Type B pancreatic cell (in vitro differentiated cells): Measurements from ENCODE around the gene RRBP1. TPM values are rescaled to one million over a fixed set of nuclear protein-coding genes. Genes with fewer than 3 reads are reported as not detected.

Source experiments
- DNase-seq: peaks from one replicate; pipeline ENCODE4 v3.0.0; 2021; ENCODE audit warnings: mixed read lengths; ENCODE audit not compliant: unreplicated experiment; ENCODE audit errors: extremely low spot score
- H3K27ac Mint-ChIP-seq: 2 replicates; pipeline ENCODE4 v1.8.0; 2021; ENCODE audit warnings: mild to moderate bottlenecking, mixed read lengths
- H3K27me3 Mint-ChIP-seq: 2 replicates; pipeline ENCODE4 v1.8.0; 2021; ENCODE audit warnings: mixed read lengths
- H3K36me3 Mint-ChIP-seq: 2 replicates; pipeline ENCODE4 v1.8.0; 2021; ENCODE audit warnings: mixed read lengths
- H3K4me1 Mint-ChIP-seq: one replicate; pipeline ENCODE4 v1.8.0; 2021; ENCODE audit warnings: mixed read lengths; ENCODE audit not compliant: unreplicated experiment
- H3K4me3 Mint-ChIP-seq: 2 replicates; pipeline ENCODE4 v1.8.0; 2021; ENCODE audit warnings: mild to moderate bottlenecking, mixed read lengths
- H3K9me3 Mint-ChIP-seq: 2 replicates; pipeline ENCODE4 v1.8.0; 2021; ENCODE audit warnings: mixed read lengths
- CTCF ChIP-seq: fragments of 200-600 bp; sonication (generic); conservative IDR thresholded peaks from 2 replicates; pipeline ENCODE4 v1.5.0; 2021; ENCODE audit warnings: antibody characterized with exemption, mild to moderate bottlenecking
- total RNA-seq: library from RNA; stranded (reverse); gene quantifications from 2 replicates; pipeline ENCODE4 v1.2.1, GENCODE V29; 2021; ENCODE audit warnings: low replicate concordance

RRBP1 gene
- total RNA-seq, 1 donor from 2014 or later = 161 TPM

GRCh38 chr20:17602493-17602892, 79.5 kb downstream of the RRBP1 start:
- DNase-seq = no peak
- TF ChIP-seq CTCF = no peak
- Mint-ChIP-seq H3K4me3 (no peak overlapping the region), H3K27me3 (no peaks in the 10 kb centered on the region), H3K9me3 (no peaks in the 10 kb centered on the region), H3K27ac (no peak overlapping the region), H3K36me3 (peaks cover 33% of the 10 kb centered on the region), H3K4me1 (peaks cover 14% of the 10 kb centered on the region)

GRCh38 chr20:17601957-17602356, 80.1 kb downstream of the RRBP1 start:
- Mint-ChIP-seq H3K4me3 (no peak overlapping the region), H3K27ac (peak overlapping the region; percentile 38), H3K9me3 (no peaks in the 10 kb centered on the region), H3K36me3 (peaks cover 38% of the 10 kb centered on the region), H3K4me1 (peaks cover 14% of the 10 kb centered on the region), H3K27me3 (no peaks in the 10 kb centered on the region)
- no peak for TF ChIP-seq CTCF
- no peak for DNase-seq

- DNase-seq = no peak
- H3K4me1 Mint-ChIP-seq = peaks cover 28% of the 10 kb centered on the region
- peaks cover 34% of the 10 kb centered on the region for H3K36me3 Mint-ChIP-seq
- H3K27me3 Mint-ChIP-seq = no peaks in the 10 kb centered on the region
- TF ChIP-seq CTCF = no peak
- no peaks in the 10 kb centered on the region for H3K9me3 Mint-ChIP-seq
- no peak overlapping the region for H3K4me3 Mint-ChIP-seq
- H3K27ac Mint-ChIP-seq = peak overlapping the region; percentile 89
Measured at GRCh38 chr20:17598013-17598550, 84.0 kb downstream of the RRBP1 start.

- no peaks in the 10 kb centered on the region for H3K9me3 Mint-ChIP-seq
- H3K27me3 Mint-ChIP-seq = no peaks in the 10 kb centered on the region
- TF ChIP-seq CTCF = no peak
- peak overlapping the region; percentile 13 for H3K4me3 Mint-ChIP-seq
- H3K27ac Mint-ChIP-seq = peak overlapping the region; percentile 89
- H3K4me1 Mint-ChIP-seq = peaks cover 34% of the 10 kb centered on the region
- peaks cover 35% of the 10 kb centered on the region for H3K36me3 Mint-ChIP-seq
- no peak for DNase-seq
Measured at GRCh38 chr20:17595856-17596255, 86.2 kb downstream of the RRBP1 start.

GRCh38 chr20:17594443-17594842, 87.6 kb downstream of the RRBP1 start:
- H3K4me3 Mint-ChIP-seq = peak overlapping the region; percentile 72
- H3K9me3 Mint-ChIP-seq = no peaks in the 10 kb centered on the region
- no peak for DNase-seq
- H3K27me3 Mint-ChIP-seq = no peaks in the 10 kb centered on the region
- H3K4me1 Mint-ChIP-seq = peaks cover 42% of the 10 kb centered on the region
- peaks cover 35% of the 10 kb centered on the region for H3K36me3 Mint-ChIP-seq
- TF ChIP-seq CTCF = no peak
- peak overlapping the region; percentile 89 for H3K27ac Mint-ChIP-seq

- peak overlapping the region; percentile 14 for H3K4me3 Mint-ChIP-seq
- H3K9me3 Mint-ChIP-seq = no peaks in the 10 kb centered on the region
- H3K4me1 Mint-ChIP-seq = peaks cover 45% of the 10 kb centered on the region
- DNase-seq = no peak
- no peaks in the 10 kb centered on the region for H3K27me3 Mint-ChIP-seq
- no peak for TF ChIP-seq CTCF
- peak overlapping the region; percentile 89 for H3K27ac Mint-ChIP-seq
- H3K36me3 Mint-ChIP-seq = peaks cover 35% of the 10 kb centered on the region
Measured at GRCh38 chr20:17593902-17594301, 88.1 kb downstream of the RRBP1 start.
